A673 (cell line): ENCODE results near the gene SEC22C.

Experiments
- CTCF ChIP-seq: fragments of 300-800, 200-600 bp; sonication (generic); conservative IDR thresholded peaks from 2 replicates; pipeline ENCODE4 v1.5.1; 2017; ENCODE audit warnings: low read depth, mild to moderate bottlenecking, antibody characterized with exemption, low read length, moderate library complexity, mixed read lengths
- EZH2 ChIP-seq: fragments of 200-600 bp; sonication (generic); IDR thresholded peaks from 2 replicates; pipeline ENCODE4 v1.6.1; 2017; ENCODE audit warnings: borderline replicate concordance, low read depth, mild to moderate bottlenecking, mixed read lengths, antibody characterized with exemption, low read length; ENCODE audit not compliant: poor library complexity, severe bottlenecking

- TF ChIP-seq CTCF, result no peak
- TF ChIP-seq EZH2, result no peak
Measured at GRCh38 chr3:42507252-42507651, 74.5 kb downstream of the SEC22C start.
